D721Med (cell line): ENCODE data around the gene THSD4.
A peak's percentile ranks its signal among the peaks of the same experiment; 100 is the strongest.

Experiments used
- DNase-seq: peaks from one replicate; pipeline ENCODE4 v3.0.0; 2011; ENCODE audit warnings: low spot score; ENCODE audit not compliant: insufficient read length
- FAIRE-seq: peaks from 2 replicates; lab custom pipeline; 2011; peaks lifted over from hg19 to GRCh38; lab: Jason Lieb, UNC
- TF ChIP-seq, protein P1 (sequence below): IDR thresholded peaks from 2 replicates; pipeline ENCODE4 v1.5.1; 2012; ENCODE audit warnings: mild to moderate bottlenecking, control low read depth; ENCODE audit not compliant: insufficient read depth; ENCODE audit errors: missing control alignments

Gene THSD4

DNA sequence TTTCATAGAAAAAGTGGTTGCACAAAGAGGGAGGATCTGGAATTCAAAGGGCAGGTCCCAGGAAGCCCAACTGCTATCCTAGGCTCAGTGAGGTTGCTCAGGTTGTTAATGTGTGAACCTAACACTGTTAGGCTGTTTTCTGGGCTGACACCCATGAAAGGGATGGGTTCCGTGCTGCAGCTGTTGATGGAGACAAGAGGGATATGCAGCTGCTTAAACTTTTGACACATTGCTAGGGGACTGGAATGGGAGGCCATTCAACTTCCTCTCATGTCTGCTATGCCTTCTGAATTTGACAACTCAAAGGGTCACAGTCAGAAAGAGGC lies 497.1 kb downstream of the THSD4 start:
- TF ChIP-seq, protein P1, sequence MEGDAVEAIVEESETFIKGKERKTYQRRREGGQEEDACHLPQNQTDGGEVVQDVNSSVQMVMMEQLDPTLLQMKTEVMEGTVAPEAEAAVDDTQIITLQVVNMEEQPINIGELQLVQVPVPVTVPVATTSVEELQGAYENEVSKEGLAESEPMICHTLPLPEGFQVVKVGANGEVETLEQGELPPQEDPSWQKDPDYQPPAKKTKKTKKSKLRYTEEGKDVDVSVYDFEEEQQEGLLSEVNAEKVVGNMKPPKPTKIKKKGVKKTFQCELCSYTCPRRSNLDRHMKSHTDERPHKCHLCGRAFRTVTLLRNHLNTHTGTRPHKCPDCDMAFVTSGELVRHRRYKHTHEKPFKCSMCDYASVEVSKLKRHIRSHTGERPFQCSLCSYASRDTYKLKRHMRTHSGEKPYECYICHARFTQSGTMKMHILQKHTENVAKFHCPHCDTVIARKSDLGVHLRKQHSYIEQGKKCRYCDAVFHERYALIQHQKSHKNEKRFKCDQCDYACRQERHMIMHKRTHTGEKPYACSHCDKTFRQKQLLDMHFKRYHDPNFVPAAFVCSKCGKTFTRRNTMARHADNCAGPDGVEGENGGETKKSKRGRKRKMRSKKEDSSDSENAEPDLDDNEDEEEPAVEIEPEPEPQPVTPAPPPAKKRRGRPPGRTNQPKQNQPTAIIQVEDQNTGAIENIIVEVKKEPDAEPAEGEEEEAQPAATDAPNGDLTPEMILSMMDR, result no peak
- DNase-seq, result no peak
- FAIRE-seq, result no peak

DNA sequence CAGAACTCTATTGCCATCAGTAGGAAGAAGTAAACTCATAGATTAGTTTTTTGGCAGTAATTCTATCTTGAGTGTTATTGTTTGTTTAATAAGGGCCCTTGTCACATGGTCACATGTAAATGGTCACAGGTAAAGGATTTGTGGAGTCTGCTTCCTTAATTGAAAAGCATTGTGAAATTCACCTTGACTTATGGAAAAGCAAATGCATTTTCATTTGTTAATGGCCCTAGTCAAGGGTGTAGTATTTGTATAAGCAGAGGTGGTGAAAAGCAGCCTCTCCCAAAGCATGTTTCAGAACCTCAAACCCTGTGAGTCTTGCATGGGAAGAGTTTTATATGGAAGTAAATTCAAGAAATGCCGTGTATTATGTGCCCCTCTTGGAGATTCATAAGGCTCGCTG lies 497.6 kb downstream of the THSD4 start:
- no peak for DNase-seq
- FAIRE-seq, result no peak
- TF ChIP-seq, protein P1, result no peak

DNA sequence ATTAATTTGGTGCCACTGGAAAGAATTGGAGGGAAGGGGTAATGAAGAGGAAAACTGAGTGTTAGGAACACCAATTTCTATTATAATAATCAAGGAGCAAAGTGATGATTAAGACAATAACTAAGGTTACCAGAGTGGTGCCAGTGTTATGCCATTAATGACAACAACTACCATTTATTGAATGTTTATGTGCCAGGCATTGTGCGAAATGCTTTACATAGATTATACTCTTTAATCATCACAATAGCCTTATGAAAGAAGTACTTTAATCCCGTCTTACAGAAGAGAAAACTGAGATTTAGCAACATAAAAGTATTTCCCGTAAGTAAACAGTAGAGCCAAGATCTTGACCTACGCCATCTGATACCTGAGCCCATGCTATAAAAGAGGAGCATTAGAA lies 507.8 kb downstream of the THSD4 start:
- TF ChIP-seq, protein P1, result no peak
- DNase-seq (no peak), FAIRE-seq (no peak)

DNA sequence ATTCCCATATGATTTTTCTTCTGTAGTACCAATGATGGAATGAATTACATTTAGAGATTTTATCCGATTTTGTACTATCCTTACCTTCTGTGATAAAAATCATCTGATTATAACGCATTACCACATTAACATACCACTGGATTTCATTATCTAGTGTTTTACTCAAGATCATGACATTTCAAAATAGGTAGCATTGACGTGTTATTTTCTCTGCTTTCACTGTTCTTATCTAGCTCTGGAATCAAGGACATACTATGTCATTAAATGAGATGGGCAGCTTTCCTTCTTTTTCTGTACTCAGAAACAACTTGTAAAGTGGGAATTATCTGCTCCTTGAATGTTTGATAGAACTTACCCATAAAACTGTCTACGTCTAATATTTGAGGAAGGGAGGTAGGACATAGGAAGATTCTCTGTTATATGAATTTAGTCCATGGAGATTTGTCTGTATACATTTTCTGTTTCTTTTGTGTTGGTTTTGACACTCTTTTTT lies 511.4 kb downstream of the THSD4 start:
- TF ChIP-seq, protein P1, result no peak
- peak; percentile 21 for FAIRE-seq

DNA sequence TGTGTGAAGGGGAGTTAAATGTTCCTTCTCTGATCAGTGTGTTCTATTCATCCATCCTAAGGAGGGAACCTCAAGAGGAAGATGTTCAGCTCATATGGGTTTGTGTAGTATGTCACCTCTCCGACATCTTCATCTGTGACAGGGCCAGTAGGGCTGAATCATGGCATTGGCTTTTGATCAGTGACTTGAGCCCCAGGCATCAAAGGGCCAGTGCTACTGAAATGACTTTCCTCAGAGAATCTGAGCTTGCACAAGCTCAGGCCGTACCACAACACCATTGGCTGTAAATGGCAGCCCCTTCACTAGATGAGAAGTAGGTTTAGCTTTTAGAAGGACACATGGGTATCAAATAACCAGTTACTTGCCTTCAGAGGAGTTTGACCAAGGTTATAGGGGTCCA lies 511.9 kb downstream of the THSD4 start:
- no peak for FAIRE-seq
- no peak for DNase-seq
- TF ChIP-seq, protein P1, result no peak

More for the DNA sequence above, 511.4 kb downstream of the THSD4 start:
- no peak for DNase-seq

DNA sequence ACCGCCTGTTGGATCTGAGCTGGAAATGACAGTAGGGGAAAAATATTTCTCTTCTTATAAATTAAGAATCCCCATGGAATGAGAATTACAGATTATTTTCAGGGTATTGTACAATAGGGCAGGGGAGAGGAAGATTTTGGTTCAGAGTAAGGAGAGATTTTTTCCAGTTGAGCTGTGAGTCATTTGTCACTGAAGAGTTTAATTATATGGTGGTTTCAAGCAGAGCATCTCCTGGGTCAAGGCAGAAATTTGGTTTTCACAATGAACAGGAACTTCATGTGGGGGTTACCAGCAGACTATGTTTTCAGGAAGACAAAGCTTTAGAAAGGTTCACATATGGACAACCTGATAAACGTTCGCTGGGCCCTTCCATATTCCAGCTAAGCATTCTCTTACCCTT lies 512.3 kb downstream of the THSD4 start:
- TF ChIP-seq, protein P1, result no peak
- DNase-seq (no peak), FAIRE-seq (no peak)

DNA sequence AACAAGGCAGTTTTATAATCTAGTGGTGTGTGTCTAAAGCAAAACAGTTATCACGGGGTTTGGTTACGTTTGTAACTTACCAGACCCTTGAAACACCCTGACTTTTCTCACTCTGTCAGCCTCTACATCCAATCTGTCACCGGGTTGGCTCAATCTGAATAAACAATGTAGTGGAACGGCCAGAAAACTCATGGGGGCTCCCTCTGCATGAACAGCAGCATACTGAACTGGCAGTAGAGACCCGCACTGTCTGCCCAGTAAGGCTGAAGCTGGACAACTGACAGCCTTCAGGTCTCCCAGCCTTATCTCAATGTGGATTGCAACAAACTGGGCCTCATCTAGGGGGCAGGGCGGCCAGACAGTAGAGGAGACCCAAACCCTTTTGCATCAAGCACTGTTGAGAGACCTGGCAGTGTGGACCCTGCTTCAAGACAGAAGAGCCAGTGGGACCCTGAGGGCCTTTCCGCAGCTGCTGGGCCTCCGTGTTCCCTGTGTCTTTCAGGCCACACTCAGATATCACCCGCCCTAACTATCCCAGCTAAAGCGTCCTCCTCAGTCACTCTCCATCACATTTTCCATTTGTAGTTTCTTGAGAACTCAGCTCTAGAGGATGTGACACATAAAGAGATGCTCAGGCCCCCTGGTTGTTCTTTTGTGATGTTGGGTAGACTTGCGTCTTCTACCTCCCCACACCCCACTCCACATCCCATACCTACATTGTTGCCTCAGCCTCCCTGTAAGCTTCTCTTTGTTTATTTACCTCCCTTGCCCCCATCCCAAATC lies 513.9 kb downstream of the THSD4 start:
- TF ChIP-seq, protein P1, result no peak
- DNase-seq (no peak), FAIRE-seq (no peak)
